Measurements from ENCODE around the gene NAB1.

The NAB1 gene

GRCh38 chr2:190649035-190649797 is at the start of gene NAB1:
Gene NAB1 (plus strand): TSS chr2:190649083. CDS start chr2:190659177, 10,094 bp downstream.
- Histone ChIP-seq H3K27ac (peak within 1 kb of the TSS; percentile 97), H3K27me3 (replicated peaks) (no peaks in the 10 kb centered on the region), H3K4me3 (ENCODE audit: low read depth, low read length) (peak within 1 kb of the TSS; percentile 81), H3K36me3 (replicated peaks) (no peaks in the 10 kb centered on the region)
- in situ Hi-C loops (cut with HindIII; ENCODE audit: low pct_ligation_motif_present, low sequenced_read_pairs), result no loop called here
- peak; percentile 41 for DNase-seq
- TF ChIP-seq CTCF (IDR thresholded peaks at IDR 0.05; ENCODE audit: low read depth, low read length, missing control alignments), result no peak

- in situ Hi-C loops (cut with HindIII; ENCODE audit: low pct_ligation_motif_present, low sequenced_read_pairs), result no loop called here
- no peak overlapping the region for H3K4me3 ChIP-seq (ENCODE audit: low read depth, low read length)
- no peak for DNase-seq
- H3K36me3 ChIP-seq (replicated peaks), result no peaks in the 10 kb centered on the region
- H3K27ac ChIP-seq, result no peak overlapping the region
- H3K27me3 ChIP-seq (replicated peaks), result no peaks in the 10 kb centered on the region
- TF ChIP-seq CTCF (IDR thresholded peaks at IDR 0.05; ENCODE audit: low read depth, low read length, missing control alignments), result no peak
These were observed 49.2 kb upstream of the NAB1 start for GRCh38 chr2:190599546-190600220.

GRCh38 chr2:190600293-190601103 is 48.4 kb upstream of the NAB1 start:
- Histone ChIP-seq H3K27ac (no peak overlapping the region), H3K27me3 (replicated peaks) (no peaks in the 10 kb centered on the region), H3K4me3 (ENCODE audit: low read depth, low read length) (no peak overlapping the region), H3K36me3 (replicated peaks) (no peaks in the 10 kb centered on the region)
- in situ Hi-C loops (cut with HindIII; ENCODE audit: low pct_ligation_motif_present, low sequenced_read_pairs), result no loop called here
- no peak for TF ChIP-seq CTCF (IDR thresholded peaks at IDR 0.05; ENCODE audit: low read depth, low read length, missing control alignments)
- DNase-seq, result no peak

- DNase-seq, result no peak
- no peak for TF ChIP-seq CTCF (IDR thresholded peaks at IDR 0.05; ENCODE audit: low read depth, low read length, missing control alignments)
- H3K27me3 ChIP-seq (replicated peaks), result no peaks in the 10 kb centered on the region
- no peak overlapping the region for H3K4me3 ChIP-seq (ENCODE audit: low read depth, low read length)
- H3K36me3 ChIP-seq (replicated peaks), result no peaks in the 10 kb centered on the region
- in situ Hi-C loops (cut with HindIII; ENCODE audit: low pct_ligation_motif_present, low sequenced_read_pairs), result no loop called here
- no peak overlapping the region for H3K27ac ChIP-seq
These were observed 45.5 kb upstream of the NAB1 start for GRCh38 chr2:190603374-190603773.

GRCh38 chr2:190607014-190607597 is 41.8 kb upstream of the NAB1 start:
- no peaks in the 10 kb centered on the region for H3K27me3 ChIP-seq (replicated peaks)
- in situ Hi-C loops (cut with HindIII; ENCODE audit: low pct_ligation_motif_present, low sequenced_read_pairs), result no loop called here
- H3K4me3 ChIP-seq (ENCODE audit: low read depth, low read length), result no peak overlapping the region
- DNase-seq, result peak; percentile 91
- no peak for TF ChIP-seq CTCF (IDR thresholded peaks at IDR 0.05; ENCODE audit: low read depth, low read length, missing control alignments)
- peak overlapping the region; percentile 98 for H3K27ac ChIP-seq
- H3K36me3 ChIP-seq (replicated peaks), result no peaks in the 10 kb centered on the region

All from brain microvascular endothelial cell (primary cell).